ENCODE measurements around the gene COPZ1.

Gene COPZ1

DNA sequence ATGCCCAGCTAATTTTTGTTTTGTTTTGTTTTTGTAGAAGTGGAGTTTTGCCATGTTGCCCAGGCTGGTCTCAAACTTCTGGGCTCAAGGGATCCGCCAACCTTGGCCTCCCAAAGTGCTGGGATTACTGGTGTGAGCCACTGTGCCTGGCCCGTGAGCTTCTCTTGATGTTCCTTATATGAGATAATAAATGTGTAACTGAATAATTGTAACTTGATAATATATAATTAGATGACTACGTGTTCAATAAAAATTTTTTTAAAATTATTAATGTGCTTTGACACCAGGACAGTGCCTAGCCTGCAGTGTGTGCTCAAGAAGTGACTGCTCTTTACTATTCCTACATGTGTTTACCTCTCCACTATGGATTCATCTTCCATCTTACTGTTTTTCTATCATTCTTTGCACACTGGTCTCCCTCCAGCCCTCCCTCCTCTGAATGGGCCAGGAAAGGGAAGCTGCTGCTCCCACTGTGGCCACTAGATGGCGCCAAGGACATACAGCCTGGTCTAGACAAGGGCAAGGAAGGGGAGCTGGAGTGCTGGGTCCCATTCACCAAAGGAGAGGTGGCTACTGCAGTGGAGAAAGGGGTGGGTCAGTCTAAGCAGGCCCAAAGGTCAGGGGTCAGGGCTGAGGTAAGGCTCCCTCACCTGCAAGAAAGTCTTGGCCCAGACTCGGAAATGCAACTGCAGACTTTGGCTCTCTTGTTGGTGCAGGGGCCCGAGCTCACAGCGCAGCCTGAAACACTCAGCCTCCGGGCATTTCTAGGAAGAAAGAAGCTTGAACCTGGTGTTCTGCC, 74.3 kb downstream of the COPZ1 start:
- peak in 1 of 2 experiments; percentile 80 for DNase-seq

DNA sequence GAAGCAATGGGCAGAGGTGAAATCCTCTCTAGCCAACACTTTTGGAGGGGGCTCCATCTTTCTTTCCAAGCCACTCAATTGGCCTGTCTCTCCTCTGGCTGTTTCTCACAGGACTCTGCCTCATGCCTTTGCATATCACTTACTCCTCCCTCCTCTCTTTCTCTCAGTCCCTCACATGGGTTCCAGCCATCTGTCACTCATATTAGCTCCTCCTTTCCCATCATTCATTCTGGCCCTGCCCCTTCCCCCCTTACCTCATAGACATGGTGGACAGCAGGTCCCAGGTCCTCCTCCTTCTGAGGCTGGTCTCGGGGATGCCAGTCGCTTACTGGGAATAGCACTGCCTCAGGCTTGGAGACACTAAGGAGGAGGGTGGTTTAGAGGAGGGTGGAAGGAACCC, 76.2 kb downstream of the COPZ1 start:
- no peak for DNase-seq
